ENCODE results near the gene CAPN10. TPM values are rescaled to one million over a fixed set of nuclear protein-coding genes. Genes with fewer than 3 reads are reported as not detected.

The CAPN10 gene
- total RNA-seq, 1 donor from 2014 or later, result 62.7 TPM

- DNase-seq (ENCODE audit: low read depth, low spot score), result peak; percentile 35
- Mint-ChIP-seq H3K9me3 (no peaks in the 10 kb centered on the region), H3K27me3 (ENCODE audit: low read depth) (peaks cover 8% of the 10 kb centered on the region), H3K36me3 (ENCODE audit: low read depth) (no peaks in the 10 kb centered on the region), H3K4me1 (peaks cover 25% of the 10 kb centered on the region), H3K4me3 (peak within 1 kb of the TSS; percentile 90), H3K27ac (ENCODE audit: unreplicated experiment) (no peak within 1 kb of the TSS)
- TF ChIP-seq CTCF (conservative IDR thresholded peaks at IDR 0.05), result peak; percentile 31
Measured at GRCh38 chr2:240567872-240568677, 18.5 kb upstream of the CAPN10 start, which contains the start of gene RNPEPL1. TSS of gene RNPEPL1 (plus strand) at chr2:240568484. CDS start at chr2:240568587, 103 bp downstream.

- no peak for TF ChIP-seq CTCF (conservative IDR thresholded peaks at IDR 0.05)
- DNase-seq (ENCODE audit: low read depth, low spot score), result peak; percentile 24
- Mint-ChIP-seq H3K9me3 (no peaks in the 10 kb centered on the region), H3K27me3 (ENCODE audit: low read depth) (peaks cover 8% of the 10 kb centered on the region), H3K4me1 (peaks cover 25% of the 10 kb centered on the region), H3K27ac (ENCODE audit: unreplicated experiment) (no peak overlapping the region), H3K36me3 (ENCODE audit: low read depth) (no peaks in the 10 kb centered on the region), H3K4me3 (peak overlapping the region; percentile 82)
Measured at GRCh38 chr2:240568678-240569522, 17.6 kb upstream of the CAPN10 start.

- Mint-ChIP-seq H3K4me1 (peaks cover 22% of the 10 kb centered on the region), H3K36me3 (ENCODE audit: low read depth) (no peaks in the 10 kb centered on the region), H3K4me3 (peak overlapping the region; percentile 82), H3K27me3 (ENCODE audit: low read depth) (peaks cover 8% of the 10 kb centered on the region), H3K27ac (ENCODE audit: unreplicated experiment) (no peak overlapping the region), H3K9me3 (no peaks in the 10 kb centered on the region)
- DNase-seq (ENCODE audit: low read depth, low spot score), result no peak
- no peak for TF ChIP-seq CTCF (conservative IDR thresholded peaks at IDR 0.05)
Measured at GRCh38 chr2:240569523-240569997, 17.0 kb upstream of the CAPN10 start.

- Mint-ChIP-seq H3K9me3 (no peaks in the 10 kb centered on the region), H3K27ac (ENCODE audit: unreplicated experiment) (no peak overlapping the region), H3K4me3 (no peak overlapping the region), H3K27me3 (ENCODE audit: low read depth) (peaks cover 8% of the 10 kb centered on the region), H3K4me1 (peaks cover 17% of the 10 kb centered on the region), H3K36me3 (ENCODE audit: low read depth) (no peaks in the 10 kb centered on the region)
- DNase-seq (ENCODE audit: low read depth, low spot score), result no peak
- TF ChIP-seq CTCF (conservative IDR thresholded peaks at IDR 0.05), result no peak
Measured at GRCh38 chr2:240569998-240570530, 16.5 kb upstream of the CAPN10 start.

- Mint-ChIP-seq H3K27me3 (ENCODE audit: low read depth) (peaks cover 8% of the 10 kb centered on the region), H3K4me1 (peaks cover 16% of the 10 kb centered on the region), H3K36me3 (ENCODE audit: low read depth) (no peaks in the 10 kb centered on the region), H3K4me3 (peak overlapping the region; percentile 58), H3K9me3 (no peaks in the 10 kb centered on the region), H3K27ac (ENCODE audit: unreplicated experiment) (no peak overlapping the region)
- TF ChIP-seq CTCF (conservative IDR thresholded peaks at IDR 0.05), result no peak
- no peak for DNase-seq (ENCODE audit: low read depth, low spot score)
Measured at GRCh38 chr2:240570531-240571313, 15.8 kb upstream of the CAPN10 start.

Measured in neural crest cell (in vitro differentiated cells).